Muscle of back (tissue), 11 donors: ENCODE measurements around the gene SMYD3. TPM values are rescaled to one million over a fixed set of nuclear protein-coding genes. Genes with fewer than 3 reads are reported as not detected.

Experiments
- DNase-seq, 3 donors: peaks; one replicate each; pipeline versions ENCODE4 v3.0.0 to v3.0.0-alpha.2; 2013
- polyA plus RNA-seq, 10 donors: library from polyadenylated mRNA; unstranded; fragments of 120-200 nt; gene quantifications; one replicate each; pipeline ENCODE4 v1.2.1, GENCODE V29; 2013; ENCODE audit not compliant: insufficient read length in 10 of 10

SMYD3 gene
- polyA plus RNA-seq, 10 donors = 7.0 to 11.3 (median 9.9) TPM

DNA sequence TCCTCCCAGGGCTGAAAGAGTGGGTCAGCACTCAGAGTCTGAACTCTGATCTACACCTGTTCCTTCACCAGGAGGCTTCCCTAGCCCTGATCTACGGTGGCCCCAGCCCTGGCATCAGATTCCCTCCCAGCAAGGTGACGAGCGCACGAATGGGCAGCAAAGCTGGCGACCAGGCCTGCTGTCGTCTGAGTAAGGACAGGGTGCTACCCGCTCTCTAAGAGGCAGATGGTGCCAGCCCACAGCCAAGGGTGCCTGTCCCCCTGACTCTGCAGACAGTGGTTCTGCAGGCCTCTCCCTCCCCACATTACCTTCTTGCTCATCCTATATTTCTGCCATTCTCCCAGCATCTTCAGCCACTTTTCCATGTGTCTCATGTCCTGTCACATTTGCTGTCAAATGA is 10.3 kb upstream of the SMYD3 start:
- DNase-seq = no peak

DNA sequence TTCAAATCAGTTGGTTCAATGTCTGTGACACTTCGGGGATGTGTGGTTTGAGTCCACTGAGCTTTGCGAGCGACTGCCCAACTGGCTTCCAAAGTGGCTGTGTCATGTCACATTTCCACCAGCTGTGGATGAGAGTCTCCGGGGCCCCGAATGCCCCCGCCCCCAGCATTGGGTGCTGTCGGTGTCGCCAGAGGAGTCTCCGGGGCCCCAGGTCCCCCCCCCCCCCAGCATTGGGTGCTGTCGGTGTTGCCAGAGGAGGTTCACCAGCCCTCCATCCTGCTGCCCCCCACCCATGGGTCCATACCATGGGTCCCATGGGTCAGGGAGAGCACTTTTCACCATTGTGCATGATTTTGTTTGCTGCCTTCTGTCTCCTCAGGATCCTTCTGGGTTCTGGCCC is 9.0 kb upstream of the SMYD3 start:
- no peak for DNase-seq

DNA sequence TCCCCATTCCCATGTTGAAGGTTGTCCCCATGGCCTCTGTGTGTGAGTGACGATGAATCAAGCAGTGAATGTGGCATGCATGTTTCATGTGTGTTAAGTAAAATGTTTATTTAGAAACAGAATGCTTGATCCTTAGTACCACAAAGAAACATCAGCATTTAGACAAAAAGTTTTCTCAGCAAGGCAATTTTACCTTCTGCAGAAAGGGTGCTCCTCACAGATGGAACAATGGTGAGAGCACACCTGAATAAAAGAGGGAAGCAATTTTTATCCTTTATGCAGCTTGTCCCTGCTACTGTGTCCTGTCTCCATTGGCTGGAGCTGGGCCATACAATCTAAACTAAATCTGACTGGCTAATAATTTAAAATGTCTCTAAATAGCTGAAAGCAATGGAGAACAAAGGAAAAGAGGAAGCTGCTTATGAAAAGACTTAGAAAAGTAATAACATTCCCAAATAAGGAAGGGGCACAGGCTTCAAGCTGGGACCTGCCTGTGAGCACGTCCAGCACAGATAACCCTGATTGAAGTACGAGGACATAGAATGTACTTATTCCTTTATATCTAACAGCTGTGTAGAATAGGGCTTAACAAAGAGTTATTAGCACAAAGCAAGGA is 8.4 kb upstream of the SMYD3 start:
- DNase-seq = no peak

DNA sequence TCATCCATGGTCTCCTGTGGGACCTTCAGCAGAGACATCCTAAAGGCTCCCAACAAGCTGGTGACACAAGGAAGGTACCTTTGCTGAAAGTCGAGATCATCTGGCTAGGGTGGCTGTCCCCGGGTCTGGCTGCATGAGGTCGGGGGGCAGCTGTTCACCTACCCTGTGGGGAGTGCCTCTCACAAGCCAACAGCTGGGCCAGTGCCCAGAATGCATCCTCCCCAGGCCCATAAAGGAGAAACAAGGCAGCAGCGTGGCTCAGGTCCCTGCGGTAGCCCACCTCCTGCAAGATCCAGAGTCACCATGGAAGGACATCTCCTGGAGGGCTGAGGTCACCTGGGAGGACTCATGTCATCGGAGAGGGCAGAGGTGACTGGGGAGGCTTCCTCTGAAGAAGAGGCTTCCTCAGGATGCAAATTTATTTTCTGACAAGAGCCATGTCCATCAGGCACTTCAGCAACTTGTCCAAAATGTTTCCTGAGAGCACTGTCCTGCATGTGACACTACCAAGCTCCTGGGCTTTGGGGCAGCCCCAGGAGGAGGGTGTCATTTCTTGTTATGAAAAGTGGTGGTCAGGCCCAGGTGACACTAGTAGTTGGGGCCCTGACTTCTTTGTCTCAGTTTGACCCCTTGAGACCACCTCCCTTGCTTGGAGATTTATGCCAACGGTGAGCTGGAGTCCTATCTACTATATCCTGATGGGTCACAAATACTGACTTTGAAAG is 6.7 kb upstream of the SMYD3 start:
- DNase-seq = no peak

DNA sequence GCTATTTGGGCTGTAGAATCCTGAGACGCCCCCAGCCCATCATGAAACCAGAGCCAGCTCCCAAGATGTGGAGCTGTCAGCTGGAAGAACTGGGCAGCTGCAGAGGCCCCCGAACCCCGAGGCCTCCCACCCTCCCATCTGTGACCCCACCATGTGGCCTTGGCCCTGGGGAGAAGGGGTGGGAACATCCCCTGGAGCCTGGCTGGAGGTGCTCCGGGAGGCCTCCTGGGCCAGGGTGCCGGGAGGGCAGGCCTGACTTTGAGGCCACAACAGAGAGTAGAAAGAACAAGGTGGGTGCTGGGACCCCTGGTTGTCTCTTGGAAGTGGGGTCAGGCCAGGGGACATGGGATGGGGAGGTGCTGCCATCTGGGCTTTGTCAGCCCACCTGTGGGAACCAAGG is 6.0 kb upstream of the SMYD3 start:
- no peak for DNase-seq

DNA sequence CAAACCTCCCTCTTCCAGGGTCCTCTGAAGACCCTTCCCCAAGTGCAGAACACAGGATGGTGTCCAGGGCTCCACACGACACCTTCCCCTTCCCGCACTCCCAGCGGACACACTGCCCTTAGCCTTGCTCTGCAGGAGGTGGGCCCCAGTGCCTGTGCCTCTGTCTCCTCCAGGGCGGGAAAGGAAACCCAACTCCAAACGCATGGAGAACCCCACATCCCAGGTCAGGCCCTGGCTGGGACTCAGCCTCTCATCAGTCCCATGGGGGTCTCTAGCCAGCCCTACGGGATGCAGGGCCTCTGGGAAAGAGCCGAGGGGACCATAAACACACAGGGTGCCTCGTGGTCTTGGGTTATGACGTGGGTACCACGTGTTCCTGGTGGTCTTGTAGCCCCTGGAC is 5.6 kb upstream of the SMYD3 start:
- DNase-seq = no peak

DNA sequence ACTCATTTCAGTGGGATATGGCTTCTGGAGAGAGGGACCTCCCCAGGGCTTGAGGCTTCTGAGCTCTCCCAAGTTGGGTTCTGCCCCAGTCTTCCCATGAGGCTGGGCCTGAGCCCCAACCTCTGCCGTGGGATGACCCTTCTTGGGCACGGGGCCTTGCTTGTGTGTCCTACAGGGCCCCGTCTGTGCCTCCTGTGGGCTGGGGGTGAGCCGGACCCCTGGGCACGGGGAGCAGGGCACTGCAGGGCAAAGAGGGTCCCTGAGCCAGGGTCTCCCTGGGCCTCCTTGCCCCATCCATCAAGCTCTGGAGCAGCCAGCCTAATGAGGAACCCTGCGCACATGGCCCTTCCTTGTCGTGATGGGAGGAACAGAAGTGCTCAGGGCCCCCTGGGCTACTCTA is 5.2 kb upstream of the SMYD3 start:
- no peak for DNase-seq

DNA sequence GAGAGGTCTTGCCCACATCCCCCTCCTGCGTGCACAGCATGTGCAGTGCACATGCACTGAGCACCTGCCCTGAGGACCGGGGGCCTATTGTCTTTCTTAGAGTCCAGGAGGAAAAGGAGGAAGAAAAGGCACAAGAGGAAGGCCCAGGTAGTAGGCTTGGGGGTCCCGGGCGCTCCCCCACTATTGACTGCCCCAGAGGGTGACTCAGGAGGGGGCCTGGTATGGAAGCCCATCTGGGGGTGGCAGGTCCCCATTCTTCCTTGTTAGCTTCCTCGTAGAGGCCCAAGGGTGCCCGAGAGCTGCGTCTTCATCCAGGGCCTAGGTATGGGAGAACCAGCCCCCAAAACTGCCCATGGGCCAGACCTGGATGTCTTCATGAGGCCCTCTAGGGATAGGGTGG is 4.1 kb upstream of the SMYD3 start:
- DNase-seq = no peak

DNA sequence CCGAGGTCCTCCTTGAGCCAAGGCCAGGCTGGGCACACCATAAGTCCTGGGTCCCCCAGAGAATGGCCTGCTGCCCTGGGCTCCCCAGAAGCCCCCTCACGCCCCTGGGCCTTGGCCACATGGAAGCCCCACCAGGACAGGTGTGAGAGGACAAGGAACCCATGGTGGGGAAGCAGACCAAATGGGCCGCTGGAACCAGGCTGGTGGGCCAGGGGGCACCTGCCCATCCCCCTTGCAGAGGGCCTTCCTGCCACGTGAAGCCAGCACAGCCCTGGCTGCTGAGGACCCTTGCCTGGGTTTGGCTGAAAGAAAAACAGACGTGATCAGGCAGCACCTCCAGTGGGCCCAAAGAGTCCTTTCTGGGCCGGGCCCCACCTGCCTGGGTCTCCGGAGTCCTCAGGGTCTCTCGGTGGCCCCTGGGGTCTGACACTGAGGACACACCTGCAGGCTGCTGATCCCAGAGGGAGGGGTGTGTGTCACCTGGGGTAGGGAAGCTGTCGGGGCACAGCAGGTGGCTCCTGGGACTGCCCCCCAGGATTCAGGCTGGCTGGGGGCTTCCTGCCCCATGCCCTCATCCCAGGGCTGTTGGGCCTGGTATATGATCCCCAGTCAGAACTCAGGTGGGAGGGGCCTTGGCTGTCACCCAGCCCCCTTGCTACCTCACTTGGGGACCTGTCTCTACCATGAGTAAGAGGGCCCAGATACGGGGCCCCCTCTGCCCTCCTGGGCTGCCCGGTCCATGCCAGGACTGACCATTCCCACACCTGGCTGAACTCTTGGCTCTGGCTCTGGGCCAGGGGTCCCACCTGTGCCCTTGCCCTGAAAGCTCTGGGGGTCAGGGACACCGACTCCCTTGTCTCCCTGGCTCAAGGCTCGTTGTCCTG is 3.3 kb upstream of the SMYD3 start:
- DNase-seq = no peak

DNA sequence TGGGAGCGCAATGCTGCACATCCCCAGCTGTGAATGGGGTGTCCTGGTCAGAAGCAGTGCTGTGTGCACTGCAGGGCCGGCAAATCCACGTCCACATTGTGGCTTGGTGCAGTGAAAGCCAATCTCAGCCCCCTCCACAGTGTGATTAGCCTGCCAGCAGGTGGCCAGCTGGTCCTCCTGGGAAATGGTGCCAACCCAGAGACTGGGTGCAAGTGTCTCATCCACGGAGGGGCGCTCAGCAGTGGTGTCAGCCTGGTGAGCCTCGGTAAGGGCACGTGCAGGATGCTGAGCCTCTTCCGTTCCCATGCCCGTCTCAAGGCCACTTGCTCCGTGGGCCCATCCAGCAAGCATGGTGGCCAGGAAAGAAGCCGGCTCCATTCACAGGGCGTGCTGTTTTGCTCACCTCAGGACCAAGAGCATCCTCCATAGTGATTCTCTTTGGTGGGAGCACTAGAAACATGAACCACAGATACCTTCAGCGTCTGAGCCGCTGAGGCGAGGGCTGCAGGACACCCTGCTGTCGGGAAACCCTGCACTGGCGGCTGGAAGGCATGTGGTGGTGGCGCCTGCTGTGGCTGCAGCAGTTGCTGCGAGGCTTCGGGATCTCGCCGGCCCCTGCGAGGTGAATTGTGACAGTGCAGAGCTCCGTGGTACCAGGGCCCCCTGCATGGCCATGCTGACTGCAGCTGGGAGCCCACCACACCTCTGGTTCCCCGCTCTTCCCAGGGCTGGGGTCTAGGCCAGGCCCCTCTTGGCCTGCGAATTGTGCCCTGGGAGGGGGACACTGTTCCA is 2.0 kb upstream of the SMYD3 start:
- DNase-seq = no peak

DNA sequence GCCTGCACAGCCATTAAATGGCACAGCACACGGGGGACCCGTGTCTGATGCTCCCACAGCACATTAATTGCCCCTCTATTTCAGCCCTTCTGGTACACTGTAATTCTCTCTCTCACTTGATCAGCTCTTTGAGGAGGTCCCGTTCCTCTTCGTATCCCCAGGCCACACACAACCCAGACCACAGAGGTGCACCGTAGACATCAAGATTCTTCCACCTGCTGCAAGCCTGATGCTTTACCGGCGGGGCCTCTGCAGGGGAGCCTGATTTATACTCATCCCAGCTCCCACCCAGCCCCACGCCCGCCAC is 759 bp downstream of the SMYD3 start:
- DNase-seq = no peak

DNA sequence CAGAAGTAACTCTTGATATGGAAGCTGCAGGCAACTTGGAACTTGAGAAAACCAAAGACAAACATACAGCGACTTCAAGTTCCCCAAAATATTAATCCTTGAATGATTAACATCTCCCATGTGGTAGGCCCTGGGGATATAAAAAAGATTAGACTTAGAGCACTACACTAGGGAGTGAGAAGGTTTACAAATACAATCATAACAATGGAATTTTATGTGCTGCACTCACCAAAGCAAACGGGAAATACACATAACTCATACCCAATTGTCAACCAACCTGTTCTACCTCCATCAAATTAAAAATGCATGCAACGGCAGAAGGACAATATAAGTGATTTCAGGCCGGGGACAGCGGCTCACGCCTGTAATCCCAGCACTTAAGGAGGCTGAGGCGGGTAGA is 3.7 kb downstream of the SMYD3 start:
- no peak for DNase-seq

DNA sequence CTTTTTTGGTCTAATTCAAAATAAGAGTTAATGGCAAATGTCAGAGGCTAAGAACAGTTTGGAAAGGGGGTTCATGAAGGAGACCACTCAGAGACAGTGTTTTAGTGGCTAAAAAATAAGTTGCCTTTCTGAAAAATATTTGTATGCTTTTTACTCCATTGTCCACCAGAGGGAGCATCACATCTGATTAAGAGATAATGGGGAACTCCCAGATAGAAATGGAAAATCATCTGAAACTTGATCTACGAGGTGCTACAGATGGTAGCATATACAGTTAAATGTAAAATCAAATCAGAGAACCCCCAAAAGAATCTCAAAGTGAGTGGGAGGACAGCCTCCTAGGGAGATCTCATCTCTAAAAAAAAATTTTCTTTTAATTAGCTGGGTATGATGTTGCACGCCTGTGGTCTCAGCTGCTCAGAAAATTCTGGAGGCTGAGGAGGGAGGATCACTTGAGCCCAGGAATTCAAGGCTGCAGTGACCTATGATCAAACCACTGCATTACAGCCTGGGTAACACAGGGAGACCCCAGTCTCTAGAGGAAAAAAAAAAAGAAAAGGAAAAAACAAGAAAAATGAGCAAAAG is 9.7 kb downstream of the SMYD3 start:
- peak; percentile 62 to 76 (median 62) for DNase-seq

DNA sequence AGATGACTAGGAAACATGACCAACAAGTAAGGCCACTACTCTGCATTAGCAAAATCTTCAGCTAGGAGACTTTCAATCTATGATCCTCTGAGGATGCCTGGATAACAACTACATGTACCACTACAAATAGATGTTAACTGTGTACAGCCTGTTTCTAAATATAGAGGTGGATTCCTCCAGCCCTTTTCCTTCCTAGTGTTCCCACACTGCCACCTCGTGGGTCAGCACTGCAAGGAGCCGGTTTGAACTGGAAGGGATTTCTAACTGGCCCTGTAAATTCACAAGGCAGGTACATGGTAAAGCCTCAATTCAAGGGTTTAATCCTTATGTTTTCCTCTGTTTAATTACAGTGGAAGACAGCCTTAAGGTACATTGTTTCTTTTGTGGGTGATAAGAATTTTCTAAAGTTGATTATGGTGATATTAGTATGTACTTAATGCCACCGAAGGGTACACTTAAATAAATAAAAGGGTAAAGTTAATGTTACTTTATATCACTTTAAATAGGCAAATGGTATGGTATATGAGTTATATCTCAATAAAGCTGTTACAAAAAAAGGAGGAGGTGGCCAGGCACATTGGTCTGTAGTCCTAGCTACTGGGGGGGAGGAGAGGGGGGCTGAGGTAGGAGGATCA is 14.4 kb downstream of the SMYD3 start:
- peak; percentile 60 to 86 (median 73) for DNase-seq

DNA sequence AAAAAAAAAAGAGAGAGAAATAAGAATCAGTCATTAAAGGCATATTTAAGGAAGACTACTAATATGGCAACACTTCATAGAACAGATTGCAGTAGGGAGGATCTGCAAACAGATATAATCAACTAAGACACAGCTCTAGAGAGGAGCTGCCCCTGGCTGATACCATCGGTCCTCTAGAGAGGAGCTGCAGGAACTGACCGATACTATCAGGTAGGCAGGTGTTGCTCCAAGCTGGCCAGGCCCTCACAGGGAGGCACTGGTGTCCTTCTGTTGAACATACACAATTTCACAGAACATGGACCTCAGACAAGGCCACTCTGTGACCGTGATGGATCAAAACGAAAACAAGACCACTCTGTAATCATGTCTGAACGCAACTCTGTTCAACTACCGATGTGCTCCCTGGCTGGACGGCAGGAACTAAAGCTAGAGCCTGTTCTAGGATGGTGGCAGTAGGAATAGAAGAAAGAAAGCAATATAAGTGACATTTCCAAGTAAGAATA is 15.5 kb downstream of the SMYD3 start:
- DNase-seq = no peak

DNA sequence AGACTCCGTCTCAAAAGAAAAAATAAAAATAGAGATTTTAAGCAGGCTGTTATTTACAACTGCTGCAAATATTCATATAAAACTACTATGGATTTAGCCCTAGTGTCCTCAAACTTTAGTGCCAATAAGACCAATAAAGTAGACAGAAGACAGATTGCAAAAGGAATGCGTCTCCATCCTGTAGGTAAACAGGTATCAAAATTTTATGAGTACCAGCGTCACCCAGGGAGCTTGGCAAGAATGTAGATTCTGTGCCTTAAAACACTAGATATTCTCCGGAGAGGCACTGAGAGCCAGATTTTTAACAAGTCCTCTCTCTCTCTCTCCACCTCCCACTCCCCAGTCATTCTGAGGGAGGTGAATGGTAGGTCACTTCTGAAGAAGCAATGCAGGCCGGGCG is 18.4 kb downstream of the SMYD3 start:
- DNase-seq = no peak

DNA sequence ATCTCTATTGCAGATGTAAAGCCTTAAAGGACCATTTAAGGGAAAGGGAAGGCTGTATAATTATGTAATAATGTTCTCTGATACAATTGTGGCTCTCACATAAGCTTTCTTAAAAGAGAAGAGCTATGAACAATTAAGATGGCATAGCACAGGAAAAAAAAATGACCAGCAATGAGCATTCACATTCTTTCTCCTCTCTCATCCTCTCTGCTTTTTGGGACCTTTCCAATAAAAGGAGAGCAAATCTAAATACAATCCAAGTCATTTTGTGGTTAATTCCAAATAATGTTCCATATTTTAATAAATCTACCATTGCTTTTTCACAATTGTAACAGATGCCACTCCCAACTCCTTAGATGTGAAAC is 23.5 kb downstream of the SMYD3 start:
- DNase-seq = no peak

DNA sequence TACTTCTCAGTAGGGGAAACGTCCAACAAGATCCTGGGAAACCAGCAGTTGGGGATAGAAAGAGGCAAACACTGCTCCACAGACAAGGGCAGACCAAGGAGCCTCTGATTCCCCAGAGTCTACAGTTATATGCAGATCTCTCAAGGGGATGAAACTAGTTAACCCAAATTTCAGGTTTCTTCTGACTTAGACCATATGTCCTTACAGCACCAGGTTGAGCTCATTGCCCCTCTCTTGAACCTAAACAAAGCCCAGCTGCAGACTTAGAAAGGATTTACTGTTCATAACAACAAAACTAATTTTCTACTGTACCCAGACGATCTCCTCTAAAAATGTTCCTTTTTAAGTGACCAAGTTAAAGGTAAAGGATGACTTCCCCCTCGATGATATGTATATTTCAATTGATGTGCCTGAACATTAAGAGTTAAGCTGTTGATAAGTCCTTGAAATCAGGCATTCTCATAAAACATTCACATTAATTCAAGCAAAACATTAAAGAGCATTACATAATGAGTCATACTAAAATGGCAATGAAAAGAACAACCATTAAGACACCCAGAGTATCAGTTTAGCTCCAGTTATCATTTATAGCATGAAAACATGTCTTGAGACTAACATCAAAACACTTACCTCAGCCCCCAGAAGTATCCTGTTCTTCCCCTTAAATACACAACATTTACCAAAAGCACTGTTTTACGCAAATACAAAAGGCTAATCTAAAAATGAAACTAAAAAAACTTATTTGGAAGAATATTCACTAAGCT is 24.1 kb downstream of the SMYD3 start:
- peak in 1 of 3 donors; percentile 34 for DNase-seq

DNA sequence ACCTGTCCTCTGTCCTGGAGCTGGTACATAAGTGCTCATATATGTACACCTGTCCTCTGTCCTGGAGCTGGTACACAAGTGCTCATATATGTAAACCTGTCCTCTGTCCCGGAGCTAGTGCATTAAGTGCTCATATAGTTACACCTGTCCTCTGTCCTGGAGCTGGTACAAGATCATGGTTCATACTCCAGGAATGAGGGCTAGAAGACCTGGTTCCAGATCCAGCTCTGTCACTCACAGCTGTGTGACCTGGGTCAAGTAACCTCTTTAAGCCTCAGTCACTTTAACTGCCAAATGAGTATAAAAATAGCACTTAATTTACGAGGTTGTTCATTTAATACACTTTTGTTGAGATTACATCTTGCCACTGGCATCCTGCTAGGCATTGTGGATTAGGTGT is 28.0 kb downstream of the SMYD3 start:
- no peak for DNase-seq

DNA sequence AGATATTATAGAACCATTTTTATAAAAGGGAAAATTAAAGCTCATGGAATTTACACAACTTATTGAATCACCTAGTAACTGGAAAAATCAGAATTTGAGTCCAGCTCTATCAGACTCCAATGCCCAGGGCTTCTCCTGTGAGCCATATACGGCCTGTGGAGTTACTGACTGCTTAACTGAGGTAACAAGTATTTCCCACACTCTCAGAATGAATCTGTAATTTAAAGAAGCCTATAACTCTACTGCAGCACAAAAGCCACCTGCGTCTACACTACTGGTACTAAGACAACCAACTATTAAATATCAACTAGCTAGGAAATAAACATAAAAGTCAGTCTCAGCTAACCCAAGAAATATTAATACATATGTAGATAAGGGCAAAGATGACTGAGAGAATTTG is 29.4 kb downstream of the SMYD3 start:
- DNase-seq = no peak
